Fibroblast of the aortic adventitia (primary cell): ENCODE measurements around the gene MDM4. TPM values are rescaled to one million over a fixed set of nuclear protein-coding genes. Genes with fewer than 3 reads are reported as not detected.
A peak's percentile ranks its signal among the peaks of the same experiment; 100 is the strongest.

Source experiments
- DNase-seq: peaks from one replicate; pipeline ENCODE4 v3.0.0-alpha.2; 2010; ENCODE audit warnings: low read depth
- H3K4me3 ChIP-seq: 2 replicates; pipeline ENCODE4 v1.5.1; 2011; ENCODE audit warnings: low read depth, mild to moderate bottlenecking, control low read depth, low read length, moderate library complexity
- total RNA-seq: library from RNA; depleted of rRNA; stranded (reverse); fragments of >200 nt; gene quantifications from 2 replicates; pipeline ENCODE4 v1.2.3, GENCODE V29; 2012; ENCODE audit warnings: low replicate concordance
- TF ChIP-seq, protein P1 (sequence below): IDR thresholded peaks from 2 replicates; pipeline ENCODE4 v1.5.1; 2011; ENCODE audit warnings: mild to moderate bottlenecking, low read length, control low read depth, inconsistent platforms; ENCODE audit not compliant: insufficient read depth

Gene MDM4
- total RNA-seq, 1 donor = 55.1 TPM

DNA sequence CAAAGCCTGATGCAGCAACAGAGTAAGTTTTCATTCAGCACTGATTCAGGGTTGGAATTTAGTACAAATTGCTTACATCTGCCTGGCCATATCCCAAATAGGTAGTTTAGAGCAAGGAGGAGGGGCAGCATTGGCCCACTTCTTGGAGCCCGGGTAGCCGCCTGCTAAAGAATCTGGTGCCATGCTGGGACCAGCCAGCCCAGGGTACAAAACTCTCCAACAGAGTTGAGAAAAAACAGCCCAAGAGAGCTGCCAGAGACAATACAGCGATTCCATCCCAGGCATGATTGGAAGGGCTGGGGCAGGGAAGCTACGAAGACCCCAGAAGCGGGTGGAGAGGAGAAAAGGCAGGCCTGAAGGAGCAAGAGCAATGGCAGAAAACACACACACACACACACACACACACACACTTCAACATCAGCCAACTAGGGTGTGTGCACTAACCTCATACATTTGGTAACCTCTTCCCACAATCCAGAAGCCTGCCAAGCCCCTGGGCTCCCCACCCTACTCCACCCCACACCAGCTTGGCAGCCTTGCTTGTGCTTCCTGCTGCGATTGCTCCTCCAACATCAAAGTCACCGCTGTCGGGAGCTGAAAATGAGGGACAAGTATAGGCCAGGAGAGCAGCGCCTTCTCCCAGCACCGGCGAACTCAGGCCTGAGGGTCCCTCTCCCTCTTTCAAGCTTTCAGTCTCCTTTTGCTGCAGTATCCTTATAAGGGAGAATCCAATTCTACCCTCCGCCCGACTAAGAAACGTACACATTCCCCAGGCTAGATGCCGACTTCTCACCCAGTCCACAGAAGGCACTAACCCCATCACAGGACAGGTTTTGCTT, 22.8 kb upstream of the MDM4 start:
- peak; percentile 93 for DNase-seq
- TF ChIP-seq, protein P1, sequence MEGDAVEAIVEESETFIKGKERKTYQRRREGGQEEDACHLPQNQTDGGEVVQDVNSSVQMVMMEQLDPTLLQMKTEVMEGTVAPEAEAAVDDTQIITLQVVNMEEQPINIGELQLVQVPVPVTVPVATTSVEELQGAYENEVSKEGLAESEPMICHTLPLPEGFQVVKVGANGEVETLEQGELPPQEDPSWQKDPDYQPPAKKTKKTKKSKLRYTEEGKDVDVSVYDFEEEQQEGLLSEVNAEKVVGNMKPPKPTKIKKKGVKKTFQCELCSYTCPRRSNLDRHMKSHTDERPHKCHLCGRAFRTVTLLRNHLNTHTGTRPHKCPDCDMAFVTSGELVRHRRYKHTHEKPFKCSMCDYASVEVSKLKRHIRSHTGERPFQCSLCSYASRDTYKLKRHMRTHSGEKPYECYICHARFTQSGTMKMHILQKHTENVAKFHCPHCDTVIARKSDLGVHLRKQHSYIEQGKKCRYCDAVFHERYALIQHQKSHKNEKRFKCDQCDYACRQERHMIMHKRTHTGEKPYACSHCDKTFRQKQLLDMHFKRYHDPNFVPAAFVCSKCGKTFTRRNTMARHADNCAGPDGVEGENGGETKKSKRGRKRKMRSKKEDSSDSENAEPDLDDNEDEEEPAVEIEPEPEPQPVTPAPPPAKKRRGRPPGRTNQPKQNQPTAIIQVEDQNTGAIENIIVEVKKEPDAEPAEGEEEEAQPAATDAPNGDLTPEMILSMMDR = no peak

DNA sequence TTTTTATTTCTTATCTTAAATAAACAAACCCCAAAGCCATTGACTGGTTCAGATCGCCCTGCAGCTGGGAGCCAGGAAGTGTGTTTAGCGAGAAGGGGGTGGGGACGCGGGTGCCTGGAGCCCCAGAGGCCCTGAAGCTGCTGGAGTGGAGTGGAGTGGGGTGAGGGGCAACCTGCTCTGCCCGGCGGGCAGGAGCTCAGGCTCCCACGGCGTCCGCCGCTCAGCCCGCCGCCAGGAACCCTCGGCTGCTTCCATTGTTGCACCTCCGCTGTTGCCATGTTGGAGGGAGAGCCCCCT, 22.3 kb upstream of the MDM4 start:
- DNase-seq = no peak
- TF ChIP-seq, protein P1 = no peak
- peak overlapping the region; percentile 81 for H3K4me3 ChIP-seq

More for the DNA sequence above, 22.8 kb upstream of the MDM4 start:
- H3K4me3 ChIP-seq = peak overlapping the region; percentile 81

DNA sequence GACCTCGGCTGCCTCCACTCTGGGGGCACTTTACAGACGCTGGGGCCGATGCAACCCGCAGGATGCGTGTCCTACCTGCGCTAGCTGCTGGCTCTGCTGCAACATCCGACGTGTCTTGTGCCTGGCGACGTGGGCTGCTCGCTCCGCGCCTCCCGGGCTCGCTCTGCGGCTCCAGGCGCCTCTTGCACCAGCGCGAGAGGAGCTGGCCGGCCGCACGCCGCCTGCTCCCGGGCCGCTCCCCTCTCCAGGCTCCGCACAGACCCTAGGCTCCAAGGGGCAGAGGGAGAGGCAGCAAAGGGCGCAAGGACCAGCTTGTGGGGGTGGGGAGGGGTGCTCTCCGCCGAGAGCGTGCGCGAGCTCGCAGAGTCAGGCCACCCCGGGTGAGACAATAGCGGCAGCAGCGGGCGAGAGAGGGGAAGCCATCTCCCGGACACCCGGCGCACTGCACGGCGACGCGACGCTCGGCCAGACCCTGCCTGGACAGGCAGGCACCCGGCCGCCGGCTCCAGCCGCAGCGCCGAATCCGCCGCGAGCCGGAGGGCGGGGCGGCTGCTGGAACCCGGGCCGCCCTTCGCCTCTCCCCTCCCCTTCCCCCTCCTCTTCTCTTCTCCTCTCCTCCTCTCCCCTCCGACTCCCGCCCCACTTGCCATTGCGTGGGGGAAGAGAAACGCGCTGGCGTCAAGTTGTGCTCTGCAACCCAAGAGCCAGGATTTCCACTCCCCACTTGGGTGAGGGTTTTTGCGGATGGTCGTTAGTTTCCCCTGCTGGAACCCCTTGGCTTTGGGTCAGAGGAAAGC, 21.7 kb upstream of the MDM4 start, which contains the start of gene PIK3C2B:
PIK3C2B (minus strand) TSS at position 525 of the 797 bp plus-strand sequence. CDS start 25,003 bp downstream, outside the sequence.
- peak within 1 kb of the TSS; percentile 81 for H3K4me3 ChIP-seq
- TF ChIP-seq, protein P1 = peak; percentile 50
- peak; percentile 62 for DNase-seq

DNA sequence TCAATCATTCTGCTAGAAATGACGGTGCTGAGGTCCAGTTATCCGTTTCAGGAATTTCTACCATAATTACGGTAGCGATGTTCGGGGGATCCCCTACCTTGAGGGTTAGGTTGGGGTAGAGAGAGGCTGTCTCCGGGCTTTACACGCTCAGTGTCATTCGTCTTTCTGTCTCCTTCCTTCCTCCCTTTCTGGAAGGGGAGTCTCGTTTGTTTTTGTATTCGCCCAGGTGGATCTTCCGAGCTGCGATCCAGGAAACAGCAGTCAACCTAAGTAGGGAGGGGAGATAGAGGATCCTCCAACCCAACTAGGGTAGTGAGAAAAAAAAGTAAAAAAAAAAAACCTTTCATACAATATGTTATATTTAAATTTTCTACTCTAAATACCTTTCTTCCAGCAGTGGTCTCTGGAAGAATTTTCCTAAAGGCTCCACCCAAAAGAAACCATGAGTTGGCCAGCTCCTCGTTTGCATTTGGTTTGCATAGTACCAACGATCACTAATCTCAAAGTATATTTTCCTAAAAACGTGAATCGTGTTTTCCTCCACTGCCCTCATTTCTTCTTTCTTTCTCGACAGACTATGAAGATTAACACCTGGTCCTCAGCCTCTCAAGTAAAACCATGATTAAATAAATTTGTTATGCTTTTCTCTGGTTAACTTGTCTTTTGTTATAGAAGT, 21.0 kb upstream of the MDM4 start:
- TF ChIP-seq, protein P1 = no peak
- no peak for DNase-seq
- H3K4me3 ChIP-seq = peak overlapping the region; percentile 81

DNA sequence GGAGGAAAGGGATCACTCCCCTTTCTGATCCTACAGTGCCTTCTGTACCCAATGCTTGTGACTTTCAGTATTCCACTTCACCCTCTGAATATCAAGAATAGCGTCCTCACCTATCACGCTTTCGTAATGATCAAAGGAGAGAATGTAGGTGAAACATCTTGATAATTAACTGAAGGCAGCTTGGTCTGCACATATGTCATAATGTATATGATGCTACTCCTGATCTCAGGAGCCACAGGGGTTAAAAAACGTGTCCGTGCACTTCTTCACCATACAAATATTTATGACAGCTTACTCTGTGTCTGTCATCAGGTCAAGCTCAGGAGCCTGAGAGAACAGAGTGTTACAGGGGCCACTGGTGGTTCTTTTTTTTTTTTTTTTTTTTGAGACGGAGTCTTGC, 20.4 kb upstream of the MDM4 start:
- no peak for DNase-seq
- H3K4me3 ChIP-seq = no peak overlapping the region
- TF ChIP-seq, protein P1 = no peak

DNA sequence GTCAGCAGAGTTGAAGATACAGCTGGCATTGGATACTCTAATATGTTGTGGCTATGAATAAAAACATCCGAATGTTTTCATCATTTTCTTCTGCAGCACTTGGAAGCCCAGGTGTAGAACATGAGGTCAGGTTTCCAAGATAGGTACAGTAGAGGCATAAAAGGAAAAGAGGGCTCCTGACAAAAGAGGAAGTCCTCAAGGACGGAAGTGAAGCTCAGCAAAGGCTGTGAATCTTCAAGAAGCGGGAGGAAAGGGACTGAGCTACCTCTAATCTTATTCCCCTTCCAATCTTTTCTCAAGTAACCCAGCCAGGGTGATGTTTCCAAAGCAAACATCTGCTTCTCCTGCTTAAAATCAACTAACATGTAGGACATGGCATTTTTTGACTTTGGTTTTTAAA, 17.2 kb upstream of the MDM4 start:
- no peak for DNase-seq
- TF ChIP-seq, protein P1 = no peak
- no peak overlapping the region for H3K4me3 ChIP-seq
